GM12864 (cell line): ENCODE results near the gene SFT2D1.

ENCODE experiments used
- DNase-seq: peaks from one replicate; pipeline ENCODE4 v3.0.0-alpha.2; 2011; ENCODE audit warnings: low read depth
- H3K4me3 ChIP-seq: 2 replicates; pipeline ENCODE4 v1.5.1; 2011; ENCODE audit warnings: mild to moderate bottlenecking, low read depth, low read length, control low read depth
- TF ChIP-seq, protein P1 (sequence below): IDR thresholded peaks from 2 replicates; pipeline ENCODE4 v1.5.1; 2011; ENCODE audit warnings: low read depth, mild to moderate bottlenecking, moderate library complexity, low read length, control low read depth, inconsistent platforms; ENCODE audit errors: missing control alignments

Gene SFT2D1

GRCh38 chr6:166377721-166378120 is 35.4 kb upstream of the SFT2D1 start:
- TF ChIP-seq, protein P1, sequence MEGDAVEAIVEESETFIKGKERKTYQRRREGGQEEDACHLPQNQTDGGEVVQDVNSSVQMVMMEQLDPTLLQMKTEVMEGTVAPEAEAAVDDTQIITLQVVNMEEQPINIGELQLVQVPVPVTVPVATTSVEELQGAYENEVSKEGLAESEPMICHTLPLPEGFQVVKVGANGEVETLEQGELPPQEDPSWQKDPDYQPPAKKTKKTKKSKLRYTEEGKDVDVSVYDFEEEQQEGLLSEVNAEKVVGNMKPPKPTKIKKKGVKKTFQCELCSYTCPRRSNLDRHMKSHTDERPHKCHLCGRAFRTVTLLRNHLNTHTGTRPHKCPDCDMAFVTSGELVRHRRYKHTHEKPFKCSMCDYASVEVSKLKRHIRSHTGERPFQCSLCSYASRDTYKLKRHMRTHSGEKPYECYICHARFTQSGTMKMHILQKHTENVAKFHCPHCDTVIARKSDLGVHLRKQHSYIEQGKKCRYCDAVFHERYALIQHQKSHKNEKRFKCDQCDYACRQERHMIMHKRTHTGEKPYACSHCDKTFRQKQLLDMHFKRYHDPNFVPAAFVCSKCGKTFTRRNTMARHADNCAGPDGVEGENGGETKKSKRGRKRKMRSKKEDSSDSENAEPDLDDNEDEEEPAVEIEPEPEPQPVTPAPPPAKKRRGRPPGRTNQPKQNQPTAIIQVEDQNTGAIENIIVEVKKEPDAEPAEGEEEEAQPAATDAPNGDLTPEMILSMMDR: no peak

DNA sequence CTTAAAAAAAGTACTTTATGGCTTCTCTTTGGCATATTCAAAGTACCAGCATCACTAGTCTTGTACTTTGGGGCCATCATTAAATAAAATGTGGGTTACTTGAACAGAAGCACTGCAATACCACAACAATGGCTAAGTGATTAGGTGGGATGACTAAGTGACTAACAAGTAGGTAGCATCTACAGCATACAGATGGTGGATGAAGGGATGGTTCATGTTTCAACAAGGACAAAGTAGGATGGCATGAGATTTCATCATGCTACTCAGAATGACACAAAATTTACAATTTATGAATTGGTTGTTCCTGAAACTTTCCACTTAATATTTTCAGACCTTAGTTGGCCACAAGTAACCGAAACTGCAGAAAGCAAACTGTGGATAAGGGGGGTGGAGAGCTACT is 32.7 kb upstream of the SFT2D1 start:
- DNase-seq: no peak
- no peak overlapping the region for H3K4me3 ChIP-seq
- TF ChIP-seq, protein P1: no peak

More at GRCh38 chr6:166377721-166378120, 35.4 kb upstream of the SFT2D1 start:
- H3K4me3 ChIP-seq: no peak overlapping the region
- DNase-seq: no peak

DNA sequence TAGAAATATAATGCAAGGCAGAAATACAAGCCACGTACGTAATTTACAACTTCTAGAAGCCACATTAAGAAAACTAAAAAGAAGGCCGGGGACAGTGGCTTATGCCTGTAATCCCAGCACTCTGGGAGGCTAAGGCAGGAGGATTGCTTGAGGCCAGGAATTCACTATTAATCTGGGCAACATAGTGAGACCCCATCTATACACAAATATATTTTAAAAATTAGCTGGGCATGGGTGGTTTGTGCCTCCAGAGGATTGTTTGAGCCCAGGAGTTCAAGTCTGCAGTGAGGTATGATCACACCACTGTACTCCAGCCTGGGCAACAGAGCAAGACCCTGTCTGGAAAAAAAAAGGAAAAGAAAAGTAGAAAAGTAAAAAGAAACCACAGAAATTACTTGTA is 28.1 kb upstream of the SFT2D1 start:
- TF ChIP-seq, protein P1: no peak
- no peak for DNase-seq

DNA sequence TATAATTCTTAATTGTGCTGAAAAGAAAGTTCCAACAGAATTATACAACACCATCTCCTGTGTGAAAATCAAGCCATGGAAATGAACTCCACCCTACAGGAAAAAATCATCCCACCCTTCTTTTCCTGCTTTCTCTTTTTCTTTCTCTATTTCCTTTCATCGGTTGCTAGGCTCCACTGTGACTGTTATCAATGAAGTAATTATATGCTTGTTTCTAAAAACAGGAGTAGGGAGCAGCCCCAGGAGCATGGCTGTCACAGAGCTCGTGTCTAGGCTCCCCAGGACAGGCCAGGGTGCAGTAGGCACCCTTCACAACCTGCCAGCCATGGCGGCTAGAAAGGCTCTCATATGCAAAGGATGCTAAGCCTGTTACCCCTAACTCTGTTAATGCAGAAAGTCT is 27.4 kb upstream of the SFT2D1 start:
- H3K4me3 ChIP-seq: no peak overlapping the region
- DNase-seq: no peak
- TF ChIP-seq, protein P1: no peak

More for the DNA sequence above, 28.1 kb upstream of the SFT2D1 start:
- H3K4me3 ChIP-seq: no peak overlapping the region

DNA sequence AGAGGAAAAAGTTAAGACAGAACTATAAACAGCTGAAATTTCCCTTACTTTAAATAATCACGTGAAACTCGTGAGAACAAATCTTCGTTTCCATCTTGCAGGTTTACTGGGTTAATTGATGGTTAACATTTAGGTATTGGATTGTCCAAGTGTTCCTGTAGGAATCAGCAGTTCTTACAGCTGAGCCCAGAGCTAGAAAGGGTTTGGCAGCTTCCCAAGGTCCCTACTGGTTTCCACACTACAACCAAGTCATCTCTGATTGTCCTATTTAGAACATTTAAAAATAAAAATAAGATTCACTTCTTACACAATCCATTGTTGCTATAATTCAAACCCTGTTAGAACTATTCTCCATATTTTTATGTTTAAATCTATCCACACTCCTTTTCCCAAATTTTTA is 24.6 kb upstream of the SFT2D1 start:
- TF ChIP-seq, protein P1: no peak
- no peak for DNase-seq
- no peak overlapping the region for H3K4me3 ChIP-seq

- DNase-seq: no peak
- TF ChIP-seq, protein P1: no peak
- no peak overlapping the region for H3K4me3 ChIP-seq
Measured at GRCh38 chr6:166365806-166366205, 23.5 kb upstream of the SFT2D1 start.

DNA sequence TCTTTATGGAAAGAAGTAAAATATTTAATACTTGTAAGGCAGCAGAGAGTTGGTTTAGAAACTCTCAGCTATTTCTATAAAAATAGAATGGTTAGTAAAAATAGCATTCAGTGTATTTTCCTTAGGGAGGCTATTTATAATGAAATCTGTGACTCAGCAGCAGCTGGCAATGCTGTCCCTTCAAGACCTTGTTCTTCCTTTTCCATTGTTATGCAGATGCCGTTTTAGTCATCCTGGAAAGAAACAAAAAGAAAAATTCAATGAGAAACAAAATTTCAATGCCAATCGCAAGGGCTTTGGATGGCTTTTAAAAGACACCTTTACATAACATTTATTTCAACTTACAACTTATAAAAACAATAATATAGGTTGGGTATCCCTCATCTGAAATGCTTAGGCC is 22.9 kb upstream of the SFT2D1 start:
- TF ChIP-seq, protein P1: no peak

More for the DNA sequence above, 22.9 kb upstream of the SFT2D1 start:
- no peak overlapping the region for H3K4me3 ChIP-seq
- no peak for DNase-seq
